SU-DHL-6 (cell line): ENCODE results near the gene CCNF.

Experiments
- EZH2phosphoT487 ChIP-seq: fragments of 200-600 bp; sonication (generic), shearing (Covaris generic); conservative IDR thresholded peaks from 2 replicates; pipeline ENCODE4 v1.6.1; 2018; ENCODE audit warnings: mild to moderate bottlenecking, antibody characterized with exemption, low read length, moderate library complexity, mixed read lengths
- TF ChIP-seq, protein P1 (sequence below): fragments of 200-600 bp; sonication (generic); IDR thresholded peaks from one replicate; pipeline ENCODE4 v1.5.1; 2017; ENCODE audit warnings: antibody characterized with exemption, mild to moderate bottlenecking, low read length, moderate library complexity; ENCODE audit not compliant: insufficient read depth, poor library complexity, severe bottlenecking

DNA sequence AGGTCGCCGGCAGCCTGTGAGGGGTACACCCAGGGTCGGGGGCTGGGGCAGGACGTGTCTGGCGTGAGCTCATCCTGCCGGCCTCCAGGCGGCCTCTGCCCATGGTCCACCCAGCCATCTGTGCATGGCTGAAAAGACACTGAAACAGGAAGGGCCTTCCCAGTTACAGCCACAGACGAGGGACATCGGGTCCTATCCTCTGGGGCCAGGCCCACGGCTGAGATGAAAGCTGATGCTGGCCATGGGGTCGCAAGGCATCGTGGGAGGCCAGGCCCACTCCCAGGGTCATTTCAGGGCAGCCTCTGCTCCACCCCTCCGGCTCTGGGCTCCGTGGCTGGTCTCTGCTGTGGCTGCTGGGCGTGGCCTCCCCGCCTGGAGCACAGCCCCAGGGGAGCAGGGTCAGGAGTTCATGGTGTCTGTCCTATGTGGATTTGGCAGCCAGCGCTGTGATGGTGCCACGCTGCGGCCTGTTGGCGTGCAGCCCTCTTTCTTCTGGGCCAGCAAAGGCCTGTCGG lies 67.9 kb downstream of the CCNF start:
- TF ChIP-seq, protein P1, sequence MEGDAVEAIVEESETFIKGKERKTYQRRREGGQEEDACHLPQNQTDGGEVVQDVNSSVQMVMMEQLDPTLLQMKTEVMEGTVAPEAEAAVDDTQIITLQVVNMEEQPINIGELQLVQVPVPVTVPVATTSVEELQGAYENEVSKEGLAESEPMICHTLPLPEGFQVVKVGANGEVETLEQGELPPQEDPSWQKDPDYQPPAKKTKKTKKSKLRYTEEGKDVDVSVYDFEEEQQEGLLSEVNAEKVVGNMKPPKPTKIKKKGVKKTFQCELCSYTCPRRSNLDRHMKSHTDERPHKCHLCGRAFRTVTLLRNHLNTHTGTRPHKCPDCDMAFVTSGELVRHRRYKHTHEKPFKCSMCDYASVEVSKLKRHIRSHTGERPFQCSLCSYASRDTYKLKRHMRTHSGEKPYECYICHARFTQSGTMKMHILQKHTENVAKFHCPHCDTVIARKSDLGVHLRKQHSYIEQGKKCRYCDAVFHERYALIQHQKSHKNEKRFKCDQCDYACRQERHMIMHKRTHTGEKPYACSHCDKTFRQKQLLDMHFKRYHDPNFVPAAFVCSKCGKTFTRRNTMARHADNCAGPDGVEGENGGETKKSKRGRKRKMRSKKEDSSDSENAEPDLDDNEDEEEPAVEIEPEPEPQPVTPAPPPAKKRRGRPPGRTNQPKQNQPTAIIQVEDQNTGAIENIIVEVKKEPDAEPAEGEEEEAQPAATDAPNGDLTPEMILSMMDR: no peak
- no peak for TF ChIP-seq EZH2phosphoT487
